Mucosa of descending colon (tissue), 3 donors: ENCODE measurements around the gene MDN1. TPM values are rescaled to one million over a fixed set of nuclear protein-coding genes. Genes with fewer than 3 reads are reported as not detected.
"Not testable (repeated sequence)": the region's sequence is repeated elsewhere in the genome, so short reads cannot be mapped to it uniquely, and the experiment has no call there.

Experiments
- ATAC-seq: fragments of 200-7000 bp; cut with Tn5 transposase; one replicate; pipeline ENCODE4 v1.9.1; 2020; ENCODE audit warnings: mild to moderate bottlenecking, moderate library complexity
- DNase-seq, 3 donors: peaks; one replicate each; pipeline ENCODE4 v3.0.0-alpha.2; 2020
- H3K36me3 ChIP-seq: fragments of 200-600 bp; one replicate; pipeline ENCODE4 v1.8.0; 2021; ENCODE audit warnings: low read depth, mild to moderate bottlenecking
- H3K4me1 ChIP-seq: fragments of 200-600 bp; one replicate; pipeline ENCODE4 v1.8.0; 2021; ENCODE audit warnings: low read depth, mild to moderate bottlenecking
- H3K4me3 ChIP-seq: fragments of 200-600 bp; one replicate; pipeline ENCODE4 v1.8.0; 2021; ENCODE audit warnings: mild to moderate bottlenecking
- H3K9me3 ChIP-seq: fragments of 200-600 bp; one replicate; pipeline ENCODE4 v1.8.0; 2021; ENCODE audit warnings: mild to moderate bottlenecking
- intact Hi-C, 2 donors: fragments of 100-400 bp; cut with DNase I in 1 of 2; cut with micrococcal nuclease in 1 of 2; formaldehyde crosslinking; loops; one replicate each; pipeline versions ENCODE4 v1.11.0 to v1.11.1; 2022; cut with DNase I, micrococcal nuclease
- total RNA-seq, 3 donors: library from RNA; stranded (reverse); fragmentation: NEBNext Ultra II Directional in 2 of 3; extraction: Animal tissue kit (Norgen Biotek cat#: 25700) in 2 of 3; gene quantifications; one replicate each; pipeline versions ENCODE4 v1.2.1 to v1.2.4, GENCODE V29; 2021 to 2023
- TF ChIP-seq, protein P1 (sequence below): fragments of 200-600 bp; IDR thresholded peaks from one replicate; pipeline ENCODE4 v1.8.0; 2022; ENCODE audit warnings: antibody characterized with exemption, mild to moderate bottlenecking
- donor health status: DM: no; HTN: no; CAD: no; lungs with moderate emphysema.
- donor health status: DM: no; HTN: no; CAD: no.
- donor health status: DM: no; HTN: yes; CAD: no.

The MDN1 gene
- total RNA-seq, 3 donors from 2014 or later = 23.6 to 37.8 (median 32.5) TPM

DNA sequence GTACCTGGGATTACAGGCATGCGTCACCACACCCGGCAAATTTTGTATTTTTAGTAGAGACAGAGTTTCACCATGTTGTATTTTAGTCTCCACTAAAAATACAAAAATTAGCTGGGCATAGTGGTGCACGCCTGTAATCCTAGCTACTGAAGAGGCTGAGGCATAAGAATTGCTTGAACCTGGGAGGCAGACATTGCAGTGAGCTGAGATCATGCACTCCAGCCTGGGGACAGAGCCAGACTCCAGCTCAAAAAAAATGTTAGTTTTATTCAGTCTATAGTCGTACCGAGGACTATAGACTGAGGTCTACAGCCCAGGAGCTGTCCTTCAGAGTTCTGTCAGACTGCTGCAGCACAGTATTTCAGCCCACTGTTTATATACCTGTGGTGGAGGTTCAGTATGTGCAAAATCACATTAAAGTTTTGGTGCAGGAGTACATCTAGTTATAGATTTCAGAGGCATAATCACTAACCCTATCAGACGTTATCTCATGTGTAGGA lies 6.5 kb upstream of the MDN1 start:
- peaks cover 9% of the 10 kb centered on the region for H3K4me1 ChIP-seq
- ATAC-seq (no peak), DNase-seq (no peak)
- H3K36me3 ChIP-seq = no peaks in the 10 kb centered on the region
- intact Hi-C loops = no loop called here
- H3K9me3 ChIP-seq = no peaks in the 10 kb centered on the region
- H3K4me3 ChIP-seq = no peak overlapping the region
- TF ChIP-seq, protein P1, sequence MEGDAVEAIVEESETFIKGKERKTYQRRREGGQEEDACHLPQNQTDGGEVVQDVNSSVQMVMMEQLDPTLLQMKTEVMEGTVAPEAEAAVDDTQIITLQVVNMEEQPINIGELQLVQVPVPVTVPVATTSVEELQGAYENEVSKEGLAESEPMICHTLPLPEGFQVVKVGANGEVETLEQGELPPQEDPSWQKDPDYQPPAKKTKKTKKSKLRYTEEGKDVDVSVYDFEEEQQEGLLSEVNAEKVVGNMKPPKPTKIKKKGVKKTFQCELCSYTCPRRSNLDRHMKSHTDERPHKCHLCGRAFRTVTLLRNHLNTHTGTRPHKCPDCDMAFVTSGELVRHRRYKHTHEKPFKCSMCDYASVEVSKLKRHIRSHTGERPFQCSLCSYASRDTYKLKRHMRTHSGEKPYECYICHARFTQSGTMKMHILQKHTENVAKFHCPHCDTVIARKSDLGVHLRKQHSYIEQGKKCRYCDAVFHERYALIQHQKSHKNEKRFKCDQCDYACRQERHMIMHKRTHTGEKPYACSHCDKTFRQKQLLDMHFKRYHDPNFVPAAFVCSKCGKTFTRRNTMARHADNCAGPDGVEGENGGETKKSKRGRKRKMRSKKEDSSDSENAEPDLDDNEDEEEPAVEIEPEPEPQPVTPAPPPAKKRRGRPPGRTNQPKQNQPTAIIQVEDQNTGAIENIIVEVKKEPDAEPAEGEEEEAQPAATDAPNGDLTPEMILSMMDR = no peak

DNA sequence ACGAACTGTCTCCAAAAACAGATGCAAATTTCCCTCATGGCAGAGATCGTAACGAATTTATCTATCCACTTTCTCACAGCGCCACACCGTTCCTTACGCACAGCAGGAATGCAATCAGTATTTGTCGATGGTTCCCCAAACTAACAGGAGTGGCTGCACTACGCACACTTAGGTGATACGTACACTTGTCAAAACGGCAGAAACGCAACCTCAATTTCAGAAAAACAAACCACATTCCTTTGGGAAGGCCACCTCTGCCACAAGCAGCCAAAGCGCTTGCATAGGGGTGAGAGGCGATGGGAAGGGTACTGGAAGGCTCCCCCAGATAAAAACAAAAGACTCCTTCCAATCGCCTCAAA lies 638 bp downstream of the MDN1 start:
- Histone ChIP-seq H3K9me3 (no peaks in the 10 kb centered on the region), H3K4me1 (peaks cover 23% of the 10 kb centered on the region), H3K36me3 (no peaks in the 10 kb centered on the region), H3K4me3 (peak overlapping the region; percentile 74)
- TF ChIP-seq, protein P1 = no peak
- intact Hi-C loops = no loop called here
- DNase-seq (peak in 1 of 3 donors; percentile 33), ATAC-seq (peak; percentile 57)

DNA sequence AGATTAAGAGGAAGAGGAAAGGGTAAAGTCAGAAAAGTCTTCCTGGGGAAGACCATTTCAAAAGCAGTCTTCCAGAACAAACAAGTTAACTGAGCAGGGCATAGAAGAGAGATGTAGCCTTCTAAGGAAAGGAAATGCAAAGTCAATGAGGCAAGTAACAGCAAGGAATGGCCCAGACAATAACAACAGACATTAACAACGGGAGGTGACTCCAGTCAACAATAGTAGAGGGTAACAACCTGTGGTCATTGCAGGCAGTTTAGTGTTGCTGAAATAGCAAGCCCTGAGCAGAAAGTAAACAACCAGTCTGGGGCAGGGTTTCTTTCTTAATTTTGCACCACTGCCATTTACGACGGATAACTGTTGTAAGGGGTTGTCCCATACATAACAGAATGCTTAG lies 2.1 kb downstream of the MDN1 start:
- DNase-seq (no peak), ATAC-seq (no peak)
- Histone ChIP-seq H3K36me3 (no peaks in the 10 kb centered on the region), H3K9me3 (no peaks in the 10 kb centered on the region), H3K4me1 (peaks cover 24% of the 10 kb centered on the region), H3K4me3 (no peak overlapping the region)
- TF ChIP-seq, protein P1 = no peak
- intact Hi-C loops = no loop called here

DNA sequence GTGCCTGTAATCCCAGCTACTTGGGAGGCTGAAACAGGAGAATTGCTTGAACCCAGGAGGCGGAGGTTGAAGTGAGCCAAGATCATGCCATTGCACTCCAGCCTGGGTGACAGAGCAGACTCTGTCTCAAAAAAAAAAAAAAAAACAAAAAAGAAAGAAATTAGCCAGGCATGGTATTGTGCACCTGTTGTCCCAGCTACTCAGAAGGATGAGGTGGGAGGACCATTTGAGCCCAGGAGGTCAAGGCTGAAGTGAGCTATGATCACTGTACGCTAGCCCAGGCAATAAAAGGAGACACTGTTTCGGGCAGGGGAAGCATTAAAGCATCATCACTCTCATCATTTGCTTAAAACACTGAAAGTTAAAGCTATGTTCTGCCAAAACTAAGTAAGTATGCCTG lies 6.2 kb downstream of the MDN1 start:
- H3K4me3 ChIP-seq, H3K36me3 ChIP-seq, intact Hi-C loops, ATAC-seq, DNase-seq, H3K9me3 ChIP-seq: not testable (repeated sequence)
- H3K4me1 ChIP-seq = peaks cover 20% of the 10 kb centered on the region

DNA sequence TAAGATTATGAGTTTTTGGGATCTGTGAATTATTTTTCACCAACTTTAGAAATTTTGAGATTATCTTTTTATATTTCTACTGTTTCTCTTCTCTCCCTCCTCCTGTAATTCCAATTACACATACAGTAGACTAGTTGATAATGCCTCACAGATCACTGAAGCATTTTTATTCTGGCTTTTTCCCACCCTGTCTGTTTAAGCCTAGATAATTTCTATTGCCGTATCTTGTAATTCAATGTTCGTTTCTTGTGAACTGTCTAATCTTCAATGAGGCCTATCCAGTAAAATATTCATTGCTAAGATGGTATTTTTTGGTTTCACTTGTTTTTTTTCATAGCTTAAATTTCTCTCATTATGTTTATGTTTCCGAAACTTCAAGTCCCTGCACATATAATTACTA lies 12.0 kb downstream of the MDN1 start:
- Histone ChIP-seq H3K9me3 (no peaks in the 10 kb centered on the region), H3K4me3 (no peak overlapping the region), H3K36me3 (no peaks in the 10 kb centered on the region), H3K4me1 (peaks cover 6% of the 10 kb centered on the region)
- TF ChIP-seq, protein P1 = no peak
- ATAC-seq (no peak), DNase-seq (no peak)
- intact Hi-C loops = no loop called here

DNA sequence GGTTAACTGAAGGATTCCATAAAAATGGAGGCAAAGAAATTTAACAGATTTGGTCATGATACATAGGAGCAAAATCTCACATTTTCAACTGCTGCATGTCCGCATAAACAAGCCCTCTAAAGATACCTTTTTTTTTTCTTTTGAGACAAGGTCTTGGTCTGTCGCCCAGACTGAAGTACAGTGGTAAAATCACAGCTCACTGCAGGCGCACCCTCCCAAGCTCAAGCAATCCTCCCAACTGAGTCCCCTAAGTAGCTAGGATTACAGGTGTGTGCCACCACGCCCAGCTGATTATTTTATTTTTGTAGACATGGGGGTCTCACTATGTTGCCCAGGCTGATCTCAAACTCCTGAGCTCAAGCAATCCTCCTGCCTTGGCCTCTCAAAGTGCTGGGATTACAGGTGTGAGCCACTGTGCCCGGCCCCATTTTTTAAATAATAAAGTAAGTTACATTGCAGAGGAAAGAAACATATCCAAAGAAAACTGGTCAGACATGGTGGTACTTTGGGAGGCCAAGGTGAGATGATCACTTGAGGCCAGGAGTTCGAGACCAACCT lies 13.7 kb downstream of the MDN1 start:
- DNase-seq (no peak), ATAC-seq (peak; percentile 27)
- no peaks in the 10 kb centered on the region for H3K9me3 ChIP-seq
- TF ChIP-seq, protein P1 = no peak
- H3K4me3 ChIP-seq = no peak overlapping the region
- H3K36me3 ChIP-seq = no peaks in the 10 kb centered on the region
- H3K4me1 ChIP-seq = no peaks in the 10 kb centered on the region
- intact Hi-C loops = no loop called here
